H1 (cell line): ENCODE measurements around the gene WDR6.

Experiments used
- CTCF ChIP-seq, 3 experiments: IDR thresholded peaks; 1 replicate in 2 of 3; 2 replicates in 1 of 3; pipeline versions ENCODE4 v1.5.1 to v1.6.1; 2011; ENCODE audit warnings: low read length in 3 of 3, mild to moderate bottlenecking in 3 of 3, inconsistent platforms in 2 of 3, low read depth in 1 of 3, moderate library complexity in 1 of 3; ENCODE audit not compliant: insufficient read depth in 1 of 3; ENCODE audit errors: control extremely low read depth in 1 of 3
- POLR2A ChIP-seq, 2 experiments: IDR thresholded peaks; 1 replicate in 1 of 2; 2 replicates in 1 of 2; pipeline ENCODE4 v1.6.1; 2011; ENCODE audit warnings: low read depth in 2 of 2, low read length in 2 of 2, mild to moderate bottlenecking in 2 of 2; ENCODE audit errors: control extremely low read depth in 1 of 2

GRCh38 chr3:49005998-49006397, 1.2 kb upstream of the WDR6 start:
- TF ChIP-seq CTCF (IDR thresholded peaks at IDR 0.05; ENCODE audit: control extremely low read depth in 1 of 3, insufficient read depth in 1 of 3, low read depth in 1 of 3, low read length in 3 of 3) (no peak), POLR2A (IDR thresholded peaks at IDR 0.05; ENCODE audit: control extremely low read depth in 1 of 2, low read depth in 2 of 2, low read length in 2 of 2) (no peak)
